GM18909 (cell line): Measurements from ENCODE around the gene KDM7A.

Source experiments
- ATAC-seq: cut with Tn5 transposase; IDR thresholded peaks from one replicate; pipeline ENCODE4 v1.9.1; 2021; ENCODE audit warnings: mild to moderate bottlenecking; ENCODE audit not compliant: unreplicated experiment, poor library complexity

Gene KDM7A

GRCh38 chr7:140039896-140040295, 136.9 kb downstream of the KDM7A start:
- no peak for ATAC-seq

- no peak for ATAC-seq
These were observed 137.7 kb downstream of the KDM7A start for GRCh38 chr7:140039066-140039465.

- ATAC-seq = peak; percentile 55
These were observed 140.4 kb downstream of the KDM7A start for GRCh38 chr7:140036224-140036962.

- no peak for ATAC-seq
These were observed 141.2 kb downstream of the KDM7A start for GRCh38 chr7:140035400-140036223.
